H4 (cell line): ENCODE results near the gene OTOG. TPM values are rescaled to one million over a fixed set of nuclear protein-coding genes. Genes with fewer than 3 reads are reported as not detected.

Experiments
- DNase-seq: peaks from one replicate; pipeline ENCODE4 v3.0.0-alpha.2; 2015; ENCODE audit warnings: low spot score
- total RNA-seq: library from RNA; depleted of rRNA; stranded (reverse); fragments of >200 nt; shearing (Covaris generic); gene quantifications from 2 replicates; pipeline ENCODE4 v1.2.3, GENCODE V29; 2014

The OTOG gene
- total RNA-seq, 1 experiment from 2014 or later: not detected

DNA sequence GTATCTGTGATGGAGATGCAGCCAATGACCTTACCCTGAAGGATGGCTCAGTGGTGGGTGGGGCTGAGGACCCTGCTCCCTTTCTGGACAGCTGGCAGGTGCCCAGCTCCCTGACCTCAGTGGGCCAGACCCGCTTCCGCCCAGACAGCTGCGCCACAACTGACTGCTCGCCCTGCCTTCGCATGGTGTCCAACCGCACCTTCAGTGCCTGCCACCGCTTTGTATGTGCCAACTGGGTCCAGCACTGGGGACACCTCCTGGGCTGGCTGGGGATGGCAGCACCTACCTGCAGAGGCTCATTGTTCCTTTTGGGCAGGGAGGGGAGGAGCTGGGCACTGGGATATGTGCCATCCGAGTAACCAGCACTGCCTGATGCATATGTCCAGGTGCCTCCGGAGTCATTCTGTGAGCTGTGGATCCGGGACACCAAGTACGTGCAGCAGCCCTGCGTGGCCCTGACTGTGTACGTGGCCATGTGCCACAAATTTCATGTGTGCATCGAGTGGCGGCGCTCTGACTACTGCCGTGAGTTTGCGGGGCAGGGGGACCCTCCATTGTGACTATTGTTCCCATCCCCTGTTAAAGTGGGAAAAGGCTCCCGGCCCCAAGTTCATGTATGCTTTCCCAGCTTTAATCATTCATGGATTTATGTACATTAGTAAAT, 84.8 kb downstream of the OTOG start:
- no peak for DNase-seq

DNA sequence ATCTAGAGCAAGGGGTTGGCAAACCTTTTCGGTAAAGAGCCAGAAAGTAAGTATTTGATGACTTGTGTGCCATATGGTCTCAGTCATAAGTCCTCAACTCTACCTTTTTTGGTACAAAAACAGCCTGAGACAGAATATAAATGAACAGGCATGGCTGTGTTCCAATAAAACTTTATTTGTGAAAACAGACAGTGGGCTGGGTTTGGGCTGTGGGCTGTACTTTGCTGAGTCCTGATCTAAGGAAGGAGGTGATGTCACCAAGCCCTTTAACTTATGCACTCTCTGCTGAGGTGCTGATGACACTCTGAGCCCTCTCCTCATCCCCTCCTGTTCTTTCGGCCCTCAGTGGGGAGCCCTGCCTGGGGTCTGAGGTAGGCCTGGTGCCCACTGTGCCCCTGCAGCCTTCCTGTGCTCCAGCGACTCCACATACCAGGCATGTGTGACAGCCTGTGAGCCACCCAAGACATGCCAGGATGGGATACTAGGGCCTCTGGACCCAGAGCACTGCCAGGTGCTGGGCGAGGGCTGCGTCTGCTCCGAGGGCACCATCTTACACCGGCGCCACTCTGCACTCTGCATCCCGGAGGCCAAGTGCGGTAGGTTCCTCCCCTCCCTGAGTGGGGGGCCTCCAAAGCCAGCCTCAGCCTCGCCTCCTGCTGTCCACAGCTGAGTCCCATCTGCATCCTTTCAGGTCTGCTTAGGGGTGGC, 86.4 kb downstream of the OTOG start:
- DNase-seq: no peak

DNA sequence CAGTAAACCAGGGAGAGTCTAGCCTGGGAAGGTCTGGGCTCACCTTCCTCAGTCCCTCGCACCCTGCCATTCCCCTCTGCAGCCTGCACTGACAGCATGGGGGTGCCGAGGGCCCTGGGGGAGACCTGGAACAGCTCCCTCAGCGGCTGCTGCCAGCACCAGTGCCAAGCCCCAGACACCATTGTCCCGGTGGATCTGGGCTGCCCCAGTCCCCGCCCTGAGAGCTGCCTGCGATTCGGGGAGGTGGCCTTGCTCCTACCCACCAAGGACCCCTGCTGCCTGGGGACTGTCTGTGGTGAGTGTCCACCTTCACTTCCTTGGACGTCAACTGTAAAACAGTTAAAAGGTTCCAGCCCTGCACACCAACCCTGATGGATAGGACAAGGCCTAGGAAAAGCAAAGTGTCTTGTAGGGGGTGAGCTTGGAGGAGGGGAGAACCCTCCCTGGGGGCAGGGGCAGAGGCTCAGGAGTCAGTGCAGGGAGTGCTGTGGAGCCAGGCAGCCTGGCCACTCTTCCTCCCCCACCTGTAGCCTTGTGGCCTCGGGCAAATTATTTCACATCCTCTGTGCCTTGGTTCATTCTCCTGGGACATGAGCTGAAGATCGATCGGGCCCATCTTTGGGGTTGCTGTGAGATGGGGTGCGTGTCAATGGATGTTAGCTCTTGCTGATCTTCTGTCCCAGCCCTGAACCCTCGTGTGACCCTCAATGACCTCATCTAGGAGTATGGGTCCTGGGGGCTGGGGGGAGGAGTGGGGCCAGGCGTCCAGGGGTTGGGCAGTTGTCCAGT, 87.1 kb downstream of the OTOG start:
- no peak for DNase-seq

GRCh38 chr11:17634776-17635550, 87.9 kb downstream of the OTOG start:
- no peak for DNase-seq

GRCh38 chr11:17635551-17635938, 88.5 kb downstream of the OTOG start:
- DNase-seq: no peak

DNA sequence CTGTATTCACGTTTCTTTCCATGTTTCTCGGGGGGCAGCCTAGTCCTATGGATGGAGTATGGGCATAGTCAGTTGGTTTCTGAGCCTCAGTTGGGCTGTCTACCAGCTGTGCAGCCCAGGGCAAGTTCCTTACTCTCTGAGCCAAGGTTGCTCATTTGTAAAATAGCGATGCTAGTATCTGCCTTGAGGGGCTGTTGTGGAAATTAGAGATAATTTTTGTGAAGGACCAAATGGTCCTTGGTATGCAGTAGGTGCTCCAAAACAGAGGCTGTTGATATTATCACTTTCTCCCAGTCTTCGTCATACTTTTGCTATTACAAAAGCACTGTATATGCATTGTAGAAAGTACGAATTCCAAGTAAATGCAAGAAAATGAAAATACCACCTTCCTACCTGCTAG, 89.7 kb downstream of the OTOG start:
- no peak for DNase-seq

DNA sequence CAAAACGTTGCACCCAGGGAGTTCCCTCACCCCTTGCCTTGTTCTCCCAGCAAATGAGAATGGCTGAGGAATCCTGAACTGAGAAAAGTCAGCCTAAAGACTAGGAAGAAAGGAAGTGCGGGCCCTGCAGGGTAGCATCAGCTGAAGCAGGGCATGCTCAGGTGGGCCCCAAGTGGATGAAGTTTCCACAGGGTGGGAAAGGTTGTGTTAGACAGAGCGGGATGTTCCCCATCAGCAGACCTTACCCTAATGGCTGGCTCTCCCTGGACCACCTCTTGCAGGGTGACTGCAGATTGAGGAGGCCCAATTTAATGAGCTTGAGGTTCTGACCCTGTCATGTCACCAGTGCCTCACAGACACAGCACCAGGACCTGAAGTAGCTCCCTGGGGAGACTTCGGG, 90.8 kb downstream of the OTOG start:
- no peak for DNase-seq

DNA sequence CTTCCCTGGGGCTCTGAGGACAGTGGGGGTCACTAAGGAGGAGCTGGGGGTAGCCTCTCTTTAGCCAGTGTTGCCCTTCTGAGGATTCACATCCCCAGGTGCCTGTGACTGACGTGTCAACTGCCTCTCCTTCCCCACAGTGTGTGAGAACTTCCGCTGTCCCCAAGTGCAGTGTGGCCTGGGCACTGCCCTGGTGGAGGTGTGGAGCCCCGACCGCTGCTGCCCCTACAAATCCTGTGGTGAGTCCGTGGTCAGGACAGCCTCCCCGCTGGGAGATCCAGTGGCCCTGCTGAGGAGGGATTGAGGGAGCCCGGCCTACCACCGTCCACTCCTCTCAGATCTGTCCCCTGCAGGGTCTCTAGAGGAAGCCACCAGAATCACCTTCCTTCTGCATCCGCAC, 91.3 kb downstream of the OTOG start:
- DNase-seq: peak; percentile 3

GRCh38 chr11:17639091-17639490, 92.0 kb downstream of the OTOG start:
- no peak for DNase-seq

GRCh38 chr11:17639781-17640180, 92.7 kb downstream of the OTOG start:
- DNase-seq: no peak

DNA sequence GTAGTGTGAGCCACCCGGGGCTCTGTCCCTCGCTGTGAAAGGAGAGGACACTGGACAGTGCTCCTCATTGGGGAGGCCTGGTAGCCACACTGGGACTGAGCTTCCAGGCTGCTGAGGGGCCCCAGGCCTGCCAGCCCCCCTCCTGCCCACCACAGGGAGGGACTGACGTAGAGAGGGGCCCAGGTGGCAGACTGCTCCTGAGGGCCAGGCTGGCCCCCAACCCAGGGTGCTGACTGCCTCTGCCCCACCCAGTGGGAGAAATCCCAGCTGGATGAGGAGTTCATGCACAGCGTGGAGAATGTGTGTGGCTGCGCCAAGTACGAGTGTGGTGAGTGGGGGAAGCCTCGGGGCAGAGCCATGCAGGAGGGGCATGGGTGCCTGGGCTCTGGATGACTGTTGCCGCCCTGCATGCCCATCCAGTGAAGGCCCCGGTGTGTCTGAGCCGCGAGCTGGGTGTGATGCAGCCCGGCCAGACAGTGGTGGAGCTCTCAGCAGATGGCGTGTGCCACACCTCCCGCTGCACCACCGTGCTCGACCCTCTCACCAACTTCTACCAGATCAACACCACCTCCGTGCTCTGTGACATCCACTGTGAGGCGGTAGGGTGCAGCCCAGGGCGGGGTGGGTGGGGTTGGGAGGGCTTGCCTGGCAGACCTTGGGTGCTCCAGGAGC, 93.6 kb downstream of the OTOG start:
- DNase-seq: no peak

- DNase-seq: no peak
These were observed 94.8 kb downstream of the OTOG start for GRCh38 chr11:17641792-17642350.

- no peak for DNase-seq
These were observed 95.3 kb downstream of the OTOG start for GRCh38 chr11:17642370-17642769.

DNA sequence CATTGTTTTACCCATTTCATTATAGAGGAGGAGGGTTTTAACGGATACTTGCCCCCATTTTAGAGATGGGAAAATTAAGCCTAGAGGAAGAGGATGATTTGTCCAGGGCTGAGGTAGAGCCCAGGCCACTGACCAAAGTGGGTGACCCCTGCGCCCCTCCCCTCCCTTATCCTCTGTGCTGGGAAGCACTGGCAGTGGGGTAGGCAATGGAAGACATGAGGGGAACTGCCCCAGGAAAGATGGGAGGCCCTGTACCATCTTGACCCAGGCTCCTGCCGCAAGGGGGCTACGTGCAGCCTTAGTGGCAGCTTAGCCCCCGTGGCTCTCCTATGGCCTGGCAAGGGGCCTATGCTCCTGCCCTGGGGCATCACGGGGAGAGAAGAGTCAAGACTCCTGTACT, 95.9 kb downstream of the OTOG start:
- no peak for DNase-seq

DNA sequence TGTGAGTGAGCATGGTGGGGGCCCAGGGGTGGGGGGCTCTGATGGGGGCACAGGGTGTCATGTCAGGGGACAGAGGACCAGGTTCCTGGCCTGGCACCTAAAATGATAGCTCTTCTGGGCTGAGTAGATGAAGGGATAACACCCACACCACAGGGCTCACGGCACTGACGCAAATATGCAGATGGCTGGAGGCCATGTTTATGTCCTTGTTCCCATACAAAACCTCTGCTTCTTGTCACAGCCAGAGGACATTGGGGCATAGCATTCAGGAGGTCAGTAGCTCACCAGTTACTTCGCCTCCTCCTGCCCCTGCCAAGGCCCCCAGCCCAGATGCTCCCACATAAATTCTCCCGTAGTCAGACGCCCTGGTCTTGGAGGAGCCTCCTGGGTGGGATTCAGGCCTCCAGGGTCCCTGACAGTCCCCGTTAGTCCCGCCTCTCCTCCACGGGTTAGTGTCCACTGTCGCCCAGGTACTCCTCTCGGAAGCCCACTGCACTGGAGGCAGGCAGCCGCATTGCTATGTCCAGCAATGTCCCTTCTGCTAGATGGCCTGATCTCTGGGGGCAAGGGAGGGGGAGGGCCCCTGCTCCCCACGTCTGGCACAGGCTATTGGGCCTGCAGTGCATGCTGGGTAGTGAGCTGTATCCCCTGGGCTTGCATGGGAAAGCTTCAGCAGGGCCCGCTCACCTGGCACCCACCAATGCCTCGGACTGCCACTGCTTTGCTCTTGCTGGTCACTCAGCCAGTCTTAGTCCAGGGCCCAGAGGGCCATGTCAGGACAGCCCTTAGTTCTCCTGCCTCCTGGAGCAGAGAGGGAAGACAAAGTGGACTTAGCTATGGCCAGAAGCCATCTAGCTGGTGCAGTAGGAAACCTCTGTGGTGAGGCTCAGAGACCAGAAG, 96.7 kb downstream of the OTOG start:
- DNase-seq: no peak

DNA sequence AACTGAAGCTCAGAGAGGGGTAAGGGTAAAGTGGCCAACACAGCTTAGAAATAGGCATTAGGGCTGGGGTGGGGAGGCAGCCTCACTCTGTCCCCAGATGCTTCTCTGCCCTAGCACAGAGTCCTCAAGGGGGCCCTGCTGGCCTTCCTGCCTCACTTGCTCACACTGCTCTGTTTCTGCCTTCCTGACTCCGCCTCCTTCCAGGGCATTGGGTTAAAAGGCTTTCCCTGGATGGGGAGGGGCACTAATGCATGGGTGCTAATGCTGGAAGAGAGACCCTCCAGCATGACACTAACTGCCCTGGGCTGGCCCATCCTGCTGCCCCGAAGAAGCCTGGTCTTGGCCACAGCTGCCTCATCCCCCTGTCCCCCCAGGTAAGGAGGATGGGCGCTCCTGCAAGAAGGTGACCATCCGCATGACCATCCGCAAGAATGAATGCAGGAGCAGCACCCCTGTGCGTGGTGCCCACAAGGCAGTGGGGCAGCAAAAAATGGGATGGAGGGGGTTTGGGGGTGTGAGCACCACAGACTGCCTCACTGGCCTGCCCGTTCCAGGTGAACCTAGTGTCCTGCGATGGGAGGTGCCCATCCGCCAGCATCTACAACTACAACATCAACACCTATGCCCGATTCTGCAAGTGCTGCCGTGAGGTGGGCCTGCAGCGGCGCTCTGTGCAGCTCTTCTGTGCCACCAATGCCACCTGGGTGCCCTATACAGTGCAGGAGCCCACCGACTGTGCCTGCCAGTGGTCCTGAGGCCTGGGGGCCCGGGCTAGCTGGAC, 98.3 kb downstream of the OTOG start:
- DNase-seq: no peak

GRCh38 chr11:17646451-17647145, 99.5 kb downstream of the OTOG start:
- peak; percentile 2 for DNase-seq

DNA sequence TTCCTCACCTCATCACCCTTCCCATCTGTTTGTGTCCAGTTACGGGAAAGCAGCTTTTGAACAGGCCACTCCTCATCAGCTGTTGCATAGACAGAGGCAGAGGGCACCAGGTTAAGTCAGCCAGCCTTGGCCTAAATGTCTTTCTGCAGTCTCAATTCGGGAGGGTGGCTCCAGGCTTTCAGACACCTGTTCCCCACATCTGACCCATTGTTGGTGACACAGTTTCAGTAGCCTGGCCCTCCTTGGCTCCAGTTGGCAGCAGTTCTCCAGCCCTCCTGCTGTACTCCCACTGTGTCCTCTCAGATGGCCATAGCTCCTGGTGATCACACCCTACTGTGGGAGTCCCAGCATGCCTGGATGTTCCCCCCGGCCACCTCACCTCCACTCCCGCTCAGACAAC, 101.5 kb downstream of the OTOG start:
- no peak for DNase-seq

- DNase-seq: no peak
These were observed 102.2 kb downstream of the OTOG start for GRCh38 chr11:17649261-17649660.
